Stimulated activated CD8-positive, alpha-beta memory T cell treated with anti-CD3 and anti-CD28 coated beads, Interleukin-12 subunit alpha, Interleukin-12 subunit beta, amount 100 ng/mL, for 4 hours (primary cell): ENCODE measurements around the gene TINAG.

Experiments used
- DNase-seq: peaks from one replicate; pipeline ENCODE4 v3.0.0-alpha.2; 2020; ENCODE audit warnings: low read depth

Gene TINAG

GRCh38 chr6:54308289-54308985 is at the start of gene TINAG:
Gene TINAG (plus strand): TSS chr6:54308441. CDS start chr6:54308551, 110 bp downstream.
- DNase-seq = no peak

- no peak for DNase-seq
Observed at GRCh38 chr6:54260025-54260424, 48.2 kb upstream of the TINAG start.

GRCh38 chr6:54262499-54262898 is 45.7 kb upstream of the TINAG start:
- DNase-seq = no peak

GRCh38 chr6:54262971-54263370 is 45.3 kb upstream of the TINAG start:
- DNase-seq = no peak

- DNase-seq = no peak
Observed at GRCh38 chr6:54264581-54265272, 43.5 kb upstream of the TINAG start.

GRCh38 chr6:54266400-54266923 is 41.8 kb upstream of the TINAG start:
- no peak for DNase-seq

GRCh38 chr6:54267798-54268197 is 40.4 kb upstream of the TINAG start:
- DNase-seq = no peak

- DNase-seq = no peak
Observed at GRCh38 chr6:54273214-54273820, 34.9 kb upstream of the TINAG start.

- no peak for DNase-seq
Observed at GRCh38 chr6:54274383-54274782, 33.9 kb upstream of the TINAG start.

- DNase-seq = no peak
Observed at GRCh38 chr6:54282186-54282585, 26.1 kb upstream of the TINAG start.

GRCh38 chr6:54284161-54284860 is 23.9 kb upstream of the TINAG start:
- DNase-seq = no peak

- no peak for DNase-seq
Observed at GRCh38 chr6:54285595-54285994, 22.6 kb upstream of the TINAG start.

- DNase-seq = no peak
Observed at GRCh38 chr6:54286141-54286540, 22.1 kb upstream of the TINAG start.

- DNase-seq = no peak
Observed at GRCh38 chr6:54288474-54288873, 19.8 kb upstream of the TINAG start.

- DNase-seq = no peak
Observed at GRCh38 chr6:54289426-54289825, 18.8 kb upstream of the TINAG start.

GRCh38 chr6:54291146-54291545 is 17.1 kb upstream of the TINAG start:
- DNase-seq = no peak

- DNase-seq = no peak
Observed at GRCh38 chr6:54291738-54292137, 16.5 kb upstream of the TINAG start.

GRCh38 chr6:54294965-54295532 is 13.2 kb upstream of the TINAG start:
- DNase-seq = no peak

GRCh38 chr6:54299542-54300269 is 8.5 kb upstream of the TINAG start:
- no peak for DNase-seq

GRCh38 chr6:54301770-54302169 is 6.5 kb upstream of the TINAG start:
- no peak for DNase-seq

- no peak for DNase-seq
Observed at GRCh38 chr6:54307439-54307910, 766 bp upstream of the TINAG start.
